Subcutaneous abdominal adipose tissue (tissue), 5 donors: ENCODE measurements around the gene SLC9A3.

Experiments used
- H3K27ac ChIP-seq: one replicate; pipeline ENCODE4 v1.7.0; 2013; ENCODE audit warnings: low read depth, mild to moderate bottlenecking, inconsistent platforms, low read length, moderate library complexity
- H3K27me3 ChIP-seq, 5 donors: one replicate each; pipeline ENCODE4 v1.7.0; 2013; ENCODE audit warnings: low read length in 5 of 5, inconsistent platforms in 1 of 5; ENCODE audit not compliant: control insufficient read depth in 5 of 5, insufficient read depth in 4 of 5
- H3K36me3 ChIP-seq, 5 donors: one replicate each; pipeline ENCODE4 v1.7.0; 2013; ENCODE audit warnings: low read length in 5 of 5; ENCODE audit not compliant: control insufficient read depth in 5 of 5, insufficient read depth in 5 of 5
- H3K4me1 ChIP-seq, 5 donors: one replicate each; pipeline ENCODE4 v1.7.0; 2013; ENCODE audit warnings: low read length in 5 of 5, mild to moderate bottlenecking in 3 of 5, moderate library complexity in 1 of 5; ENCODE audit not compliant: control insufficient read depth in 5 of 5, insufficient read depth in 5 of 5
- H3K4me3 ChIP-seq, 5 donors: one replicate each; pipeline ENCODE4 v1.7.0; 2013; ENCODE audit warnings: low read length in 5 of 5, low read depth in 1 of 5
- H3K9ac ChIP-seq, 5 donors: one replicate each; pipeline ENCODE4 v1.7.0; 2013; ENCODE audit warnings: low read length in 5 of 5, mild to moderate bottlenecking in 4 of 5, moderate library complexity in 3 of 5
- H3K9me3 ChIP-seq, 5 donors: one replicate each; pipeline ENCODE4 v1.7.0; 2013; ENCODE audit warnings: low read length in 5 of 5; ENCODE audit not compliant: control insufficient read depth in 5 of 5
- donor health status: healthy.
- donor health status: healthy.
- donor health status: healthy.
- donor health status: healthy.
- donor health status: healthy.

The SLC9A3 gene

GRCh38 chr5:539469-540070, 15.3 kb upstream of the SLC9A3 start:
- H3K27me3 ChIP-seq: peaks cover 34 to 63% (median 42%) of the 10 kb centered on the region in 5 donors
- H3K9me3 ChIP-seq: no peaks in the 10 kb centered on the region
- peaks cover 0 to 13% (median 9%) of the 10 kb centered on the region in 5 donors for H3K4me1 ChIP-seq
- H3K36me3 ChIP-seq: no peaks in the 10 kb centered on the region
- H3K27ac ChIP-seq: no peak overlapping the region
- no peak overlapping the region for H3K9ac ChIP-seq
- no peak overlapping the region for H3K4me3 ChIP-seq

GRCh38 chr5:538801-539468, 14.7 kb upstream of the SLC9A3 start:
- Histone ChIP-seq H3K36me3 (no peaks in the 10 kb centered on the region), H3K4me1 (peaks cover 0 to 7% (median 3%) of the 10 kb centered on the region in 5 donors), H3K4me3 (no peak overlapping the region), H3K9me3 (no peaks in the 10 kb centered on the region), H3K9ac (no peak overlapping the region), H3K27ac (no peak overlapping the region), H3K27me3 (peaks cover 41 to 69% (median 48%) of the 10 kb centered on the region in 5 donors)

GRCh38 chr5:538271-538771, 14.1 kb upstream of the SLC9A3 start:
- H3K9me3 ChIP-seq: no peaks in the 10 kb centered on the region
- peaks cover 43 to 75% (median 54%) of the 10 kb centered on the region in 5 donors for H3K27me3 ChIP-seq
- H3K4me3 ChIP-seq: no peak overlapping the region
- H3K4me1 ChIP-seq: peaks cover 0 to 2% (median under 1%) of the 10 kb centered on the region in 5 donors
- H3K27ac ChIP-seq: no peak overlapping the region
- H3K9ac ChIP-seq: no peak overlapping the region
- H3K36me3 ChIP-seq: no peaks in the 10 kb centered on the region

- Histone ChIP-seq H3K36me3 (no peaks in the 10 kb centered on the region), H3K27ac (no peak overlapping the region), H3K4me1 (peaks cover 0 to 7% (median 4%) of the 10 kb centered on the region in 5 donors), H3K9me3 (no peaks in the 10 kb centered on the region), H3K9ac (no peak overlapping the region), H3K4me3 (no peak overlapping the region), H3K27me3 (peaks cover 40 to 81% (median 61%) of the 10 kb centered on the region in 5 donors)
Measured at GRCh38 chr5:537621-538071, 13.4 kb upstream of the SLC9A3 start.

- Histone ChIP-seq H3K27me3 (peaks cover 42 to 80% (median 66%) of the 10 kb centered on the region in 5 donors), H3K9me3 (no peaks in the 10 kb centered on the region), H3K4me3 (no peak overlapping the region), H3K9ac (no peak overlapping the region), H3K4me1 (peaks cover 0 to 12% (median 8%) of the 10 kb centered on the region in 5 donors), H3K36me3 (no peaks in the 10 kb centered on the region), H3K27ac (no peak overlapping the region)
Measured at GRCh38 chr5:537098-537497, 12.8 kb upstream of the SLC9A3 start.

GRCh38 chr5:535846-536698, 11.8 kb upstream of the SLC9A3 start:
- Histone ChIP-seq H3K36me3 (no peaks in the 10 kb centered on the region), H3K9me3 (no peaks in the 10 kb centered on the region), H3K27ac (no peak overlapping the region), H3K9ac (no peak overlapping the region), H3K27me3 (peaks cover 45 to 83% (median 68%) of the 10 kb centered on the region in 5 donors), H3K4me1 (peaks cover 0 to 18% (median 13%) of the 10 kb centered on the region in 5 donors), H3K4me3 (no peak overlapping the region)

- Histone ChIP-seq H3K4me1 (peaks cover 0 to 27% (median 24%) of the 10 kb centered on the region in 5 donors), H3K27ac (no peak overlapping the region), H3K27me3 (peaks cover 41 to 80% (median 65%) of the 10 kb centered on the region in 5 donors), H3K36me3 (no peaks in the 10 kb centered on the region), H3K4me3 (no peak overlapping the region), H3K9ac (no peak overlapping the region), H3K9me3 (no peaks in the 10 kb centered on the region)
Measured at GRCh38 chr5:534743-535671, 10.8 kb upstream of the SLC9A3 start.

GRCh38 chr5:533955-534742, 9.9 kb upstream of the SLC9A3 start:
- peaks cover 0 to 33% (median 25%) of the 10 kb centered on the region in 5 donors for H3K4me1 ChIP-seq
- H3K27me3 ChIP-seq: peaks cover 33 to 73% (median 58%) of the 10 kb centered on the region in 5 donors
- H3K4me3 ChIP-seq: no peak overlapping the region
- H3K36me3 ChIP-seq: no peaks in the 10 kb centered on the region
- H3K27ac ChIP-seq: no peak overlapping the region
- no peaks in the 10 kb centered on the region for H3K9me3 ChIP-seq
- no peak overlapping the region for H3K9ac ChIP-seq
